ENCODE measurements around the gene SETBP1.
A peak's percentile ranks its signal among the peaks of the same experiment; 100 is the strongest.

The SETBP1 gene

GRCh38 chr18:44876755-44877154 lies 196.1 kb downstream of the SETBP1 start:
- DNase-seq (ENCODE audit: low spot score), result no peak

DNA sequence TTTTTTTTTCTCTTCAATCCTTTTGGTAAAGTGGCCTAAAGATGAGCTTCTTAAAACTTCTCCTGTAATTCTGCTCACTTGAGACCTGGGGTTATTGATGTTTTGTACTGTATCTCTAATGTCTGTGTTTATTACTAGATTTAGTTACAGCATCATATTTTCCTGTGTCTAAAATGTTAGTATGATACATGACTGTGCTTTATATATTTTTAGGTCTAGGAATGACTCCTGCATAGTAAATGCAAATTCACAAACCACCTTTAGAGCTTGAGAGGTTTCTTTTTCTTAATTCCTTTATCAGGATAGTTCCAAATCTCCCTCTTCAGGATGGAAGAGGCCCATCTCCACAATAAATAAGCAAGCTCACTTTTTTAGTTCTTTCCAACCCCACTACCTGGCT lies 197.6 kb downstream of the SETBP1 start:
- no peak for DNase-seq (ENCODE audit: low spot score)

DNA sequence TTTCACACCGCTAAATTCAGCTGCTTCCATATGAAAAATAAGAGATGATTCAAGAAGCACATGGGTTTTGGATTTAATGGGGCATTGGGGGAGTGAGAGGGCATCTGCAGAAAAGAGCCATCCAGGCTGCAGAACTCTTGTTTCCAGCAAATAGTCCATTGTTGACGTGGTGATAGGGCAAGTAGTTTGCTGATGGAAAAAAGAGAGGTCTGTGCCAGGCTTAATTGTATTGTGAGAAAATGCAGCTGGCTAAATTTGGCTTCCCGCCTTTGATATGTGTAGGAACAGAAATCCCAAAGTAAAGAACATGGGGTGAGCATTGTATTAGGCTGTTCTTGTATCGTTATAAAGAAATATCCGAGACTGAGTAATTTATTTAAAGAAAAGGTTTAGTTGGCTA lies 199.5 kb downstream of the SETBP1 start:
- DNase-seq (ENCODE audit: low spot score), result no peak

- DNase-seq (ENCODE audit: low spot score), result no peak
These were observed 200.9 kb downstream of the SETBP1 start for GRCh38 chr18:44881461-44882162.

DNA sequence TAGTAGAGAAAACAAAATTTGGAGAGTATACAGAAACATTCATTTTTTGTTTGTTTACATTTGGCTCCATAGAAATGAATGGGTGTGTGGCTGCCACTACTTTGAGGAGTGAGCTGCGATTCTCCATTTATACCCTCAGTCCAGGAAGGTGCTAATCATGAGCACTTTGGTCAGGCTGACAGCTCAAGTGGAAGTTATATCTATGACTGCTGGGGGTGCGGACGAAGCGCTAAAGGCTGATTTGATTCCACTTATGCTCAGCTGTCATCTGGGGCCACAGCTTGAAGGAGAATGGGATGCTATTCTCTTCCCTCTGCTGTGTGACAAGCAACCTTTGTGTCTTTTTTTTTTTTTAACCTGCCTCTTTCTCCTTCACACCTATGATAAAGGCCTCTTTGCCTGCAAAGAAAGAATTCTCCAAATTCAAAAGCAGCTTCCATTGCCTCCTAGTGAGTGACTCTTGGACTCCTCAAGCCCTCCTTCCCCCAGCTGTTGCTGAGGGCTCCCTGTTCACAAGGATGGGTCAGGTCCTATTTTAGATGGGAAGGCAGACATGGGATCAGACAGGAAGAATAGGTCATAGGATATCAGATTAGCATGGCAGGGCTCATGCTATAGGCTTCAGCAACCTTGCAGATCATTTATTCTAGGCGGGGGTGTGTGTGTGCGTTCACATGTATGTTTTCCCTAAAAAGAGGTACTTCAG lies 201.6 kb downstream of the SETBP1 start:
- DNase-seq (ENCODE audit: low spot score), result no peak

DNA sequence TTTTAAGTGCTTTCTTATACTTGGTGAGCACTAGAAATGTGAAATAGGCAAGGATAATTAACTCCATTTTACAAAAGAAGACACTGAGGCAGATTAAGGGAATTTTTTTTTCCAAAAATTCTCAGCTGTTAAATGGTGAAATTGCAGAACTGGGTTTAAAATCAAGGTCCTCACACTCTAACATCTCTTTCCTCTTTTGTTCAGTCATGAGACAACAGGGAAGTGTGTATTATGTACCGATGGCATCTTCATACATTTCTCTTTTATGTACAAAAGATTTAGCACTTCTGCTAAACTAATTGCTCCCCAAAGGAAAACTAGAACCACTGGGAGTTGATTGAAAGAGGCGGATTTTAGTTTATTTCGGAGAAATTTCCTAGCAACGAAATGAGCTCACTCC lies 203.0 kb downstream of the SETBP1 start:
- DNase-seq (ENCODE audit: low spot score), result no peak

DNA sequence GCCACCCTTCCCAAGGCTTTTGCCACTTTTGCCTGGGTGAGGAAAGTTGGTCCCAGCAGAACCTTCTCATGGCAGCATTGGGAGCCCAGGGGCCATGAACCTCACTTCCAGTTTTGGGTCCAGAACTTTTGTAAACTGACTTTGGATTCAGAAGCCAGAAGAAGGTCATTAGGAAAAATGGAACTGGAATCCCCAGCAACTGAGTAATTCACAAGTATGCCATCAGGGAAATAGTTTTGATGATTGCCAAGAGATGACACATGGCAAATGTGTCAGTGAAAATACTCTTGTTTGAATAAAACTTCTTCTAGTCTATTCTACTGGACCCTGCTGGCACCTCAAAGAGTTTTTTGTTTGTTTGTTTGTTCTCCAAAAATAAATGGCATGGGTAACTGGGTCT lies 203.7 kb downstream of the SETBP1 start:
- DNase-seq (ENCODE audit: low spot score), result no peak

DNA sequence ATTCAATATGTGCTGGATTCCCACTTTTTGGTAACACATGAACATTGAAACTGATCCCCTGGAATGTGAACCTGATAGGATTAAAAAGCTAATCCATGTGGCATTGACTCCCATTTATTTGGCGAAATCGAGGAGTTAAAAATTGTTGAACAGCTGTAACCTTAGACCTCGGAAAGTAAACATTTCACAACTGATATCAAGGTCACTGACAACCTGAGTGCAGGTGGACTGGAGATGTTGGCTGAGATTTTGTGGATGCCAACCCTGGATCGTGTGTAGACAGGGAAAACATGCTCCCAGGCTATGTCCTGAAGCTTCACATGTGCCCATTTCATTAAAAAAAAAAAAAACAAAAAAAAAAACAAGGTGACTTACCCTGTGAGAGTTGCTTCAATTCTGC lies 204.8 kb downstream of the SETBP1 start:
- no peak for DNase-seq (ENCODE audit: low spot score)

DNA sequence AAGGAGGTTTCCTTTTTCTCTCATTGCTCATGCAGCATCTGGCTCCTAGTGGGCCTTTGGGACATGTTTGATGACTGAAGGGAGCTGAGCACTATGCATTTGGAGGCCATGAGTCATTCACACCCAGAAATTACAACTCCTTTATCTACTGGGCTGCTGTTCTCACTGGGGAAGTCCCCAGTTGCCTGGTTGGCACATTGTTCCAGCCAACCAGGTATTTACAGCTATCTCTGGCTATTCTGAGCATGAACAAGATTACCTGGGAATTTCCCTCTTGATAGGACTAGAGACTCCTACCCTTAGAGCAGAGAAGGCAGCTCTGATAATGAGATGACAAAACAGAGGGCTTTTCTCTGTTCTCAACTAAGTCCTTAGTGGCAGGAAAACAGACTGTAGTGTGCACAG lies 206.5 kb downstream of the SETBP1 start:
- no peak for DNase-seq (ENCODE audit: low spot score)

DNA sequence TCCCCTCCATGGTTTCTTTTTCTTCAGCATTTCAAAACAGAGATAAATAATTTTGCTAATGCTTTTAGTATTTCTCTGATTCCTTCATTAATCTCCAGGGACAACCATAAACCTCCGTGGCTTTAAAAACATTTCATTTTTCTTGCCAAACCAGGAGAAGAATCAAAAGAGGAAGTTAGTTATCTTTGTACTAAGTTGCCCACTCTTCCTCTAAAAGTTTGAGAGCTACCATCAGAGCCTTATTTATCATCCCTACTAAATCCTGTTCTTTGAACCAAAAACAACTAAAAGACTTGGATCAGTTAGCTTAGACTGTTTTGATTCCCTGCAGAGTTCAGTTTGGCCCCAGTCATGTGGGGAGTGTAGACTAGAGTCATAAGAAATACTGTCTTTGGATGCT lies 208.4 kb downstream of the SETBP1 start:
- no peak for DNase-seq (ENCODE audit: low spot score)

GRCh38 chr18:44893045-44893706 lies 212.5 kb downstream of the SETBP1 start:
- DNase-seq (ENCODE audit: low spot score), result no peak

DNA sequence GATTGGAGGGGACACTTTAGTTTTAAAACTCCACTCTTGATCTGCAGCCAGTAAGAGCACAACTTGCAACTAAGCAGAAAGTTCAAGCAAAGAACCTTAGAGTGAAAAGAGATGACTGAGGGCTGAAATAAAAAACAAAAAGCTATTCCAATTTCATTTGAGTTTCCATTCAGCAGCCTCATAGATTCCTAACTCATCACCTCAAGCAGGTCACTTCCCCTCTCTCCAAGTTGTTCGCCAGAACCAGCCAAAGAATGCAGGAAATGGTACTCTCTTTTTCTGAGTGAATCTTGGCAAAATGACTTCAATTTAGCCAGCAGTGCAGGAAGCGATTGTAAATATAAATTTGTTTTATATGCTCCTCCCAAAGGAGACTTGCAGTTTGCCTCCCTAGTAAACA lies 213.3 kb downstream of the SETBP1 start:
- DNase-seq (ENCODE audit: low spot score), result no peak

DNA sequence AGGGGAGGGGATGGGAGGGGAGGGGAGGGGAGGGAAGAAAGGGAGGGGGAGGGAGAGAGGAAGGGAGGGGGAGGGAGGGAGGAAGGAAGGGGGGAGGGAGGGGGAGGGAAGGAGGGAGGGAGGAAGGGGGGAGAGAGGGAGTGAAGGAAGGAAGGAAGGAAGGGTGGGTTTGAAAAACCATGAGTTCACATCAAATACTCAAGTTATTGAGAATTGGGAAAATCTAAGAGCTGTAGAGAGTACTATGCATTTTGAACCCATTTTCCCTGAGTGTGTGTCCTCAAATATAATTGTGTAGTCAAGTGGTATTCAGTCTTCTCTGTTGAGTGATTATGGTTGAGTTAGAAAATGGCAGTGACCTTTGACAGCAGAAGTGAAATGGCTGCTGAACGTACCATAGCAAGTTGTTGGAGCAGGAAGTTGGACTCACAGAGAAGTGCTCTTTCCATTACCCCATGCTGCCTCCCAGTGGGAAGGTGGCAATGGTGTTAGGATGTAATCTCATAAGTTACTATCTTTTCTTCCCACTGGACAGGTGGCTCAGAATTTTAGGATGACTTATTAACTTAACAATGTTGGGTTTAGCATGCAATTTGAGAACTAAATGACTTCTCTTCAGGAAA lies 214.6 kb downstream of the SETBP1 start:
- peak; percentile 20 for DNase-seq (ENCODE audit: low spot score)

DNA sequence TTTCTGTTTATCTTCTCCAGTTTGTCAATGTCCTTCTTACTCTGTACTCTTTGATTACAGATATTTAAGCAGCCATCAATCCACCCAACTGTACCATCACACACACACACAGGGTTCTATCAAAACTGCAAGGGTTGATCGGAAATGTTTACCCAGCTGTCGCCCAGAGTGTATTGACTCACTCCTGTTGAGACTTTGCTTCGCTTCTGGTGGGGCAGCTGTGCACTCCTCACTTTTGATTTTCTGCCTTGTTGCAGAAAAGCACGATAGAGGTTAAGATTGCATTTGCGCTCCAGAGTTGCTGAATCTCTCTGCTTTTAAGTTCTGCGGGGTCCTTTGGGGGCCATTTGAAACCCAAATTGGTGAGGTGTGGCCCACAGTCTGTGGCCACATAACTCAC lies 216.2 kb downstream of the SETBP1 start:
- no peak for DNase-seq (ENCODE audit: low spot score)

- DNase-seq (ENCODE audit: low spot score), result no peak
These were observed 216.7 kb downstream of the SETBP1 start for GRCh38 chr18:44897411-44897810.

DNA sequence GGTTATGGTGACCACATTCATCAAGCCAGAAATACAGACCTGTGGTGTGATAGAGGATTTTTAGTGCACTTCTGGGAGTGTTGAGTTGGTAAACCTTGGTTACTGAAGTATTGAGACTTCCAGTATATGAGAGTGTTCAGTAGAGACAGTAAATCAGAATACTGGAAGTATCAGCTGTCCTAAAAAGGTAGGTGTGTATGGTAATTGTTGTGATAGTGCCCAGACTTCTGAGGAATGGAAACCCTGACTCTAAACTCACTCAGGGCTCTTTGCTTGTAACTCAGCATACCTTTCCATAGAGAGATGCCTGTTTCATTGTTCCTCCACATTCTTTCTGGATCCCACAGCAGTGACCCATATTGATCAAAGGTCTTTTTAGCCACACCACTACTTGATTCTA lies 217.1 kb downstream of the SETBP1 start:
- no peak for DNase-seq (ENCODE audit: low spot score)

GRCh38 chr18:44898498-44898897 lies 217.8 kb downstream of the SETBP1 start:
- DNase-seq (ENCODE audit: low spot score), result no peak

- no peak for DNase-seq (ENCODE audit: low spot score)
These were observed 219.1 kb downstream of the SETBP1 start for GRCh38 chr18:44899832-44900231.

DNA sequence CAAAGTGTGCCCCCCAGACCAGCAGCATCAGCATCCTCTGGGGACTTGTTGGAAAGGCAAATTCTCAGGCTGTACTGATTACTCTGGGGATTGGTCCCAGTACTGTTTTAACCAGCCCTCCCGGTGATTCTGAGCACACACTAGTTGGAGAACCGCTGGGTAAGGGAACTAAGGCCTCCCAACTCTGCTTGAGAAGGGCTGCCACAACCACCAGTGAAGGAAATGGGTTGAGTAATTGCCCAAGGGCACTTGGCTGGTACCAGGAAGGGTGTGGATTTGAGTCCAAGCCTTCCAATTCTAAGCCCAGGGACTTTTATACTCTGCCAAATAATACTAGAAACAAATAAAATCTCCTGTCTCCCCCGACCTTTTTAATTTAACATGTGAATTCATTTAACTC lies 219.9 kb downstream of the SETBP1 start:
- DNase-seq (ENCODE audit: low spot score), result no peak

DNA sequence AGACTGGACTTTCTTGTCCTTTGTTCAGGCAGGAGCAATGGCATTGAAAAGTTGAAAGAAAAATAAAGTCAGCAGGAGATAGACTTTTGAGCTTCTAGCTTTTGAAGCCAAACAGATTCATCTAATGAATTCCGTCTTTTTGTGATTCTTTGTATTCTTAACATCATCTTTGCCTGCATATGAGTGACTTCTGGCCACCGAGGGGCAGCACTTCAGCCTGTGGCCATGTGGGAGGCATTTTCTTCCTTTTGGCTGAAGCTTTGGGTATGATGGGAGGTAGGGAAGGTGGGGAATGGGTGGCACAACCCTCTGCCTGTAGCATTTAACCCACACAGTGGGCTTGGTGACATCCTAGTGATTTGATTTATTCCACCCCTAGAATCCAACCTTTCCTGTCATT lies 220.6 kb downstream of the SETBP1 start:
- no peak for DNase-seq (ENCODE audit: low spot score)

GRCh38 chr18:44903327-44903726 lies 222.6 kb downstream of the SETBP1 start:
- DNase-seq (ENCODE audit: low spot score), result no peak

DNA sequence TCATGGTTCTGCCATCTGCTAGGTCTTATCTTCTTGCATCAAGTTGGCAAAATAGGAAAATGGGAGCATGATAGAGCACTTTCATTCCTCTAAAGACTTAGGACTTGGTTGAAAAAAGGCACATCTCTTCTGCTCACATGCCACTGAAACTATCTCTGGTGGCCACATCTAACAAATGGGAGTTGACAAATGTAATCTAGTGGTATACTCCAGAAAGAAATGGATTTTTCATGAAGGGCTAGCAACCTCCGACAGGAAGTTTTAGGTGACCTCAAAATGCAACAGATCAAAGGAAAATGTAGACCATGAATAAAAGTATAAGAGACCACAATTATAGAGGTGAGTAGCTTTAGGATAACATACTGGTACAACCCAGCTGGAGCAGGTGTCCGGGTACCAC lies 224.1 kb downstream of the SETBP1 start:
- no peak for DNase-seq (ENCODE audit: low spot score)

DNA sequence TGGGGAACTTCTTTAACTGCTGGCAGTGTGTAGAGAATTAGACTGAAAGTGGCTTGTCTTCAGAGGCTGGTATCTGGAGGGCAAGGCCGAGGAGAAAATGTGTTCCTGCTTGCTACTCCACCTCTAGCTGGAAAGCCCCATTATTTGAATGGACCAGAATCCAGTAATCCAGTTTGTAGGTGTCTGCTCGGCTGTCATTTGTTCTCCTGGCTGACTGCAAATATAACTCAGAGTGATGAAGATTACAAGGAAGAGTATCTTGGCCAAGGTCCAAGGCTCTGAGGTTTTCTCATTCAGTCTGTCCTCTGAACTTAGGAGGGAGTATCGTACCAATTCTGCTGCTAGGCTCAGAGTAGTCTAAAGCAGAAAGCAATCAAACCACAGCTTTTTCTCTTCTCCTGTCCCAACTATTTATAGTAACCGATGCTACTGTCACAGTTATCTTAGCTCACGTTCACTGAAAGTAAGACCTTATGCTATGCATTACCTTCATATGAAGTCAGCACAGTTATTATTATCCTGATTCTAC lies 228.6 kb downstream of the SETBP1 start:
- no peak for DNase-seq (ENCODE audit: low spot score)

All from HuH-7.5 (cell line).